Ishikawa (cell line): ENCODE data around the gene DTNBP1.

Experiments
- EGR1 ChIP-seq: IDR thresholded peaks from 2 replicates; pipeline ENCODE4 v1.6.1; 2012
- EP300 ChIP-seq: IDR thresholded peaks from 2 replicates; pipeline ENCODE4 v1.6.1; 2012; ENCODE audit warnings: borderline replicate concordance
- FOXM1 ChIP-seq: IDR thresholded peaks from 2 replicates; pipeline ENCODE4 v1.6.1; 2012; ENCODE audit warnings: low read depth, borderline replicate concordance
- RAD21 ChIP-seq: IDR thresholded peaks from 2 replicates; pipeline ENCODE4 v1.6.1; 2012; ENCODE audit warnings: low read depth
- REST ChIP-seq: IDR thresholded peaks from 2 replicates; pipeline ENCODE4 v1.6.1; 2012; ENCODE audit warnings: low read depth, mild to moderate bottlenecking
- TAF1 ChIP-seq: IDR thresholded peaks from 2 replicates; pipeline ENCODE4 v1.6.1; 2012; ENCODE audit warnings: low read depth, mild to moderate bottlenecking
- TCF12 ChIP-seq: IDR thresholded peaks from 2 replicates; pipeline ENCODE4 v1.6.1; 2012; ENCODE audit warnings: low read depth
- TF ChIP-seq, protein P1 (sequence below): IDR thresholded peaks from 2 replicates; pipeline ENCODE4 v1.6.1; 2012

DNA sequence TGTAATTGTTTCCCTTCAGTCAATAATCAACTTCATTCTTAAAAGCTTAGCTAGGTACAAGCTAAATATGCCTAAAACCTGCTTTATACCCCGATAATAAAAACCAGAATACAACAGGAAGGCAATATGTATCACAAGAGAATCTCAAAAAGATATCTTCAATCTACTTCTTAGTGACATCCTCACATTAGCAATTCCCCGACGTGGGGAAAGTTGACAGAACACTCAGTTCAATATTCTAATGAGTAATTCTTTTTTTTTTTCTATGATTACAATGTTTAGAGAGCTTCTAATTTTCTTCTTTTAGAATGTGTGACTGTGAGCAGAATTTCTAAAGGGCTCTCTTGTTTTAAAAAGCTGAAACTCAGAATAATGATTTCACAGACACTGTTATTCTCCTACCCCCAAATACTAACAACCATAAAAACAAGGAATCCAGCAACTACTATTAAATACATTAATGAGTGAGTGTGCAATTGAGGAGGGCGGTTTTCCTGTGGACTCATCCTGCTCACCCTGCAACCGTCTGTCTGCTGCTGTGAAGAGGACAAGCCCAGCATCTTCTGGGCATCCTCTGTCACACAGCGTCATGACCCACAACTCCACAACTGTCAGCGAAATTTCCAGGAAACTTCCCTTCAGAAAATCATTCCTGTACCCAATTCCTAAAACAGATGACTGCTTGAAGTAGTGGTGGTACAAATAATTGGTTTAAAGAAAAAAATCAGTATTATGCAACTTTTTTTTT lies 68.1 kb downstream of the DTNBP1 start:
- TF ChIP-seq TAF1 (no peak), REST (no peak), EP300 (no peak), RAD21 (no peak), TCF12 (no peak), EGR1 (no peak), FOXM1 (no peak)
- TF ChIP-seq, protein P1, sequence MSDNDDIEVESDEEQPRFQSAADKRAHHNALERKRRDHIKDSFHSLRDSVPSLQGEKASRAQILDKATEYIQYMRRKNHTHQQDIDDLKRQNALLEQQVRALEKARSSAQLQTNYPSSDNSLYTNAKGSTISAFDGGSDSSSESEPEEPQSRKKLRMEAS, result no peak
